Measurements from ENCODE around the gene KIAA1210. TPM values are rescaled to one million over a fixed set of nuclear protein-coding genes. Genes with fewer than 3 reads are reported as not detected.
A peak's percentile ranks its signal among the peaks of the same experiment; 100 is the strongest.

Gene KIAA1210
- total and polyA plus RNA-seq, 2 of the 13 experiments (the other 11 are each of a cell fraction or from before 2014, with no cell fraction given), result not detected

- WGBS (ENCODE audit: low lambda C conversion rate), result 1% methylated on average over 4 of the region's 6 CpGs
Observed at GRCh38 chrX:119118780-119119395, 8.7 kb downstream of the KIAA1210 start.

More at GRCh38 chrX:119118780-119119395, 8.7 kb downstream of the KIAA1210 start:
- Histone ChIP-seq H3K27me3 (ENCODE audit: control insufficient read depth in 1 of 2, insufficient read depth in 2 of 2, low read length in 2 of 2) (no peaks in the 10 kb centered on the region), H3K36me3 (replicated peaks in 1 of 2; ENCODE audit: control insufficient read depth in 1 of 2, insufficient read depth in 2 of 2, low read length in 2 of 2) (no peaks in the 10 kb centered on the region), H4K20me1 (ENCODE audit: insufficient read depth, low read length) (no peaks in the 10 kb centered on the region), H2AFZ (ENCODE audit: low read length) (no peak overlapping the region), H3K4me1 (ENCODE audit: insufficient read depth, low read length) (no peaks in the 10 kb centered on the region), H3K9me3 (ENCODE audit: low read length) (no peaks in the 10 kb centered on the region), H3K4me2 (ENCODE audit: low read depth, low read length) (no peak overlapping the region), H3K4me3 (replicated peaks in 1 of 3; ENCODE audit: insufficient read depth in 1 of 3, low read depth in 2 of 3, low read length in 3 of 3) (no peak overlapping the region), H3K27ac (ENCODE audit: extremely low read length, insufficient read depth, low read length) (no peak overlapping the region), H3K9ac (ENCODE audit: insufficient read depth, low read depth, low read length) (no peak overlapping the region), H3K79me2 (ENCODE audit: insufficient read depth, low read length) (no peaks in the 10 kb centered on the region)
- CTCF ChIA-PET (ENCODE audit: low intra/inter-chr PET ratio, low total read pairs), result interaction anchor here (1.1 kb wide), 1 partner anchor 99 kb away, joined by 5 read pairs; no protein-coding TSS in a partner anchor
- peak; percentile 83 for ATAC-seq
- no TSS peak for BruUV-seq (replicated peaks)
- peak; percentile 17 for DNase-seq (ENCODE audit: low spot score)
- POLR2A ChIA-PET, result no interaction called here
- peak; percentile 81 for FAIRE-seq
- in situ Hi-C loops (cut with HindIII; ENCODE audit: extremely low pct_ligation_motif_present, low pct_unique_long_range_greater_than_20kb) (no loop called here), intact Hi-C loops (cut with micrococcal nuclease; ENCODE audit: unreplicated experiment) (loop anchor here (1.0 to 2.0 kb wide), 3 partner anchors 62 to 99 kb away; no protein-coding TSS in a partner anchor)
- TF ChIP-seq SMC3 (IDR thresholded peaks at IDR 0.05; ENCODE audit: low read length), result peak; percentile 80
- peak; percentile 73 for TF ChIP-seq CTCF (CRISPR knock-in tag; IDR thresholded peaks at IDR 0.05)
- no peak for TF ChIP-seq SKIL (CRISPR knock-in tag; IDR thresholded peaks at IDR 0.05; ENCODE audit: borderline replicate concordance)
- TF ChIP-seq STAG1 (CRISPR knock-in tag; IDR thresholded peaks at IDR 0.05), result peak; percentile 69
